ENCODE results near the gene ACTN4. TPM values are rescaled to one million over a fixed set of nuclear protein-coding genes. Genes with fewer than 3 reads are reported as not detected.
A peak's percentile ranks its signal among the peaks of the same experiment; 100 is the strongest.

Gene ACTN4
- total and polyA plus RNA-seq, 2 experiments from 2014 or later: 68.9 to 427 TPM

DNA sequence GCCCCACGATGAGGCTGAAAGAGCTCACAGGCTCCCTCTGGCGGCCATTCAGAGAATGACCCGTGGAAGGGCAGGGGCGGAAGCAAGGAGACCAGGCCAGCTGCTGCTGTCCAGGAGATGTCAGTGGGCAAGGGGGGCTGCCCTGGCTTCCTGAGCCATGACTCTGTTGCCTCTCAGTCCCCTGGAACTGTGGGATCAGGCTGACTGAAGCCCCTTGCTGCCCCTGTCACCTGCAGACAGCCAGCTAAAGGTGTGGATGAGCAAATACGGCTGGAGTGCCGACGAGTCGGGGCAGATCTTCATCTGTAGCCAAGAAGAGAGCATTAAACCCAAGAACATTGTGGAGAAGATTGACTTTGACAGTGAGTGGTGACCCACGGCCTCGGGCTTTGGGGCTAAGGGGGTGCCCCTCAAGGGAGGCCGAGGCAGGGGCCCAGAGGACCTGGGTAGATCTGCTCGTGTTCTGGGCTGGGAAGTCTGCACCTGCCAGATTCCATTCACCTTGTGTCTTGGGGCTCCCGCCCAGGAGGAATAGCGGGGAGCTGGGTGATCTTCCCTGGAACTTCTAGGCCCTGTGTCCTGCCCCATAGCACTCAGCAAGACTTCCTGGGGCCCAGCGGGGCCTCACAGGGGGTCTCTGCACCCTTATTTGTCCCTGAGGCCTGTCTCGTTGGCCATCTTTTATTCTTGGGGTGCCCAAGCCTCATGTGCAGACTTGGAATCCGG is 12.5 kb upstream of the ACTN4 start:
- no peak overlapping the region for H3K4me2 ChIP-seq
- H2AFZ ChIP-seq: no peak overlapping the region
- peaks cover 69% of the 10 kb centered on the region for H3K36me3 Mint-ChIP-seq (ENCODE audit: low read depth)
- H3K4me1 ChIP-seq (ENCODE audit: insufficient read depth): peaks cover 4% of the 10 kb centered on the region; the same call in 1 of the 2 replicates
- peaks cover 16% of the 10 kb centered on the region for H3F3A ChIP-seq (replicated peaks; ENCODE audit: low read depth)
- ATAC-seq: peak; percentile 40
- H3K27me3 ChIP-seq (ENCODE audit: insufficient read depth): no peaks in the 10 kb centered on the region
- no peaks in the 10 kb centered on the region; the same call in 1 of the 2 replicates for H4K20me1 ChIP-seq (replicated peaks; ENCODE audit: insufficient read depth)
- H3K4me1 Mint-ChIP-seq: peaks cover 14% of the 10 kb centered on the region
- H3K79me2 ChIP-seq (replicated peaks; ENCODE audit: insufficient read depth): no peaks in the 10 kb centered on the region
- H3K27ac ChIP-seq (ENCODE audit: low read depth): peak overlapping the region; percentile 73; the same call in 1 of the 2 replicates
- TF ChIP-seq, protein P1, sequence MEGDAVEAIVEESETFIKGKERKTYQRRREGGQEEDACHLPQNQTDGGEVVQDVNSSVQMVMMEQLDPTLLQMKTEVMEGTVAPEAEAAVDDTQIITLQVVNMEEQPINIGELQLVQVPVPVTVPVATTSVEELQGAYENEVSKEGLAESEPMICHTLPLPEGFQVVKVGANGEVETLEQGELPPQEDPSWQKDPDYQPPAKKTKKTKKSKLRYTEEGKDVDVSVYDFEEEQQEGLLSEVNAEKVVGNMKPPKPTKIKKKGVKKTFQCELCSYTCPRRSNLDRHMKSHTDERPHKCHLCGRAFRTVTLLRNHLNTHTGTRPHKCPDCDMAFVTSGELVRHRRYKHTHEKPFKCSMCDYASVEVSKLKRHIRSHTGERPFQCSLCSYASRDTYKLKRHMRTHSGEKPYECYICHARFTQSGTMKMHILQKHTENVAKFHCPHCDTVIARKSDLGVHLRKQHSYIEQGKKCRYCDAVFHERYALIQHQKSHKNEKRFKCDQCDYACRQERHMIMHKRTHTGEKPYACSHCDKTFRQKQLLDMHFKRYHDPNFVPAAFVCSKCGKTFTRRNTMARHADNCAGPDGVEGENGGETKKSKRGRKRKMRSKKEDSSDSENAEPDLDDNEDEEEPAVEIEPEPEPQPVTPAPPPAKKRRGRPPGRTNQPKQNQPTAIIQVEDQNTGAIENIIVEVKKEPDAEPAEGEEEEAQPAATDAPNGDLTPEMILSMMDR (conservative IDR thresholded peaks at IDR 0.05; ENCODE audit: low read depth in 2 of 2): peak; percentile 90 to 99
- TF ChIP-seq EZH2phosphoT487 (IDR thresholded peaks at IDR 0.05; ENCODE audit: unreplicated experiment): no peak
- DNase-seq (ENCODE audit: low spot score): peak; percentile 73
- H3K4me3 Mint-ChIP-seq: no peak overlapping the region
- H3K9me2 ChIP-seq (ENCODE audit: insufficient read depth): no peaks in the 10 kb centered on the region
- no peaks in the 10 kb centered on the region for H3K9me3 Mint-ChIP-seq
- peaks cover 14% of the 10 kb centered on the region for H3K27me3 Mint-ChIP-seq (ENCODE audit: insufficient read depth, low read depth, poor library complexity)
- peak overlapping the region; percentile 89; the same call in 1 of the 2 replicates for H3K27ac Mint-ChIP-seq
- no peak overlapping the region for H3K4me3 ChIP-seq
- peaks cover 13% of the 10 kb centered on the region; the same call in 1 of the 2 replicates for H3K36me3 ChIP-seq (ENCODE audit: insufficient read depth)

DNA sequence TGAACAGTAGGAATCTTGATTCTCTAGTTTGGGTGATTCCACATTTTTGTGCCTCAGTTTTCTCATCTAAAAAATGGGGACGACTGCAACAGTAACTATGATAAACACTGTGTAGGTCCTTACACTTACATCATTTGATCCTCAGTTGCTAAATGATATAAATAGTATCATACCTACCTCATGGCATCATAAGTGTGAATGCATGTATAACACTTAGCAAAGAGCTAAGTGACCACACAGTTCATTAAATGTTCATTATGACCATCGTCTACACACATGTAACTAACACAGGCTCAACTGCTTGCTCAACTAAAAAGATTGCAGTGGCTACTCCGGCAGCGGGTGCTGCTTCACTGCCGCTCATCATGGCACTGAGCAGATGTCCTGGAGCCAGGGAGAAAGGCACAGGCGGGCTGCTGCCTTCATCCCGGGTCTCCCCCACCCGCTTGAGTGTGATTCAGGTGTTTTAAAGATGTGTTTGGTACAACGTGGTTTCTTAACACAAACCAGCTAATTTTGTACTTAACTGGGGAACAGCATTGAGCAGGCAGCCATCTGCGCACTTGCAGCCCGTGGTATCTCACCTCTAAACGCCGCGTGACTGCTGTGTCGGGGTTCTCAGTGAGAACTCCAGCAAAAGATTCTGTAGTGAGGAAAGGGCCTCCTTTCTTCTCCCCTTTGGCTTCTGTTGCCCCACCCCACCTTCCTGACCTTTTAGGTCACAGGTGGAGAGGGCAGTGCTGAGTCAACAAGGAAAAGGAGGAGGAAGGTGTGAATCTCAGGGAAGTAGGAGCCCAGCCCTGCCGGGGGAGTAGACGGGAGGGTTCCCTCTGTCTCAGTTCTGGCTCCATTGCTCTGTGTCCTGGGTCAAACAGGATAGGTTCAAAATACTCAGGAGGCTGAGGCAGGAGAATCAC is 11.7 kb upstream of the ACTN4 start:
- Histone ChIP-seq H3F3A (replicated peaks; ENCODE audit: low read depth) (peaks cover 16% of the 10 kb centered on the region), H4K20me1 (replicated peaks; ENCODE audit: insufficient read depth) (no peaks in the 10 kb centered on the region; the same call in 1 of the 2 replicates), H2AFZ (no peak overlapping the region), H3K36me3 (ENCODE audit: insufficient read depth) (peaks cover 13% of the 10 kb centered on the region; the same call in 1 of the 2 replicates), H3K4me2 (no peak overlapping the region), H3K27ac (ENCODE audit: low read depth) (peak overlapping the region; percentile 73), H3K79me2 (replicated peaks; ENCODE audit: insufficient read depth) (no peaks in the 10 kb centered on the region), H3K27me3 (ENCODE audit: insufficient read depth) (no peaks in the 10 kb centered on the region), H3K4me1 (ENCODE audit: insufficient read depth) (peaks cover 4% of the 10 kb centered on the region; the same call in 1 of the 2 replicates), H3K9me2 (ENCODE audit: insufficient read depth) (no peaks in the 10 kb centered on the region), H3K4me3 (no peak overlapping the region)
- H3K9me3 Mint-ChIP-seq: no peaks in the 10 kb centered on the region
- H3K4me1 Mint-ChIP-seq: peaks cover 14% of the 10 kb centered on the region
- peaks cover 14% of the 10 kb centered on the region for H3K27me3 Mint-ChIP-seq (ENCODE audit: insufficient read depth, low read depth, poor library complexity)
- H3K36me3 Mint-ChIP-seq (ENCODE audit: low read depth): peaks cover 61% of the 10 kb centered on the region
- ATAC-seq: no peak
- no peak for DNase-seq (ENCODE audit: low spot score)
- no peak overlapping the region for H3K4me3 Mint-ChIP-seq
- H3K27ac Mint-ChIP-seq: peak overlapping the region; percentile 78
- TF ChIP-seq ZNF331 (CRISPR knock-in tag; IDR thresholded peaks at IDR 0.05; ENCODE audit: low read depth) (no peak), NANOG (IDR thresholded peaks at IDR 0.05; ENCODE audit: borderline replicate concordance) (no peak), EZH2phosphoT487 (IDR thresholded peaks at IDR 0.05; ENCODE audit: unreplicated experiment) (no peak)
- TF ChIP-seq, protein P2, sequence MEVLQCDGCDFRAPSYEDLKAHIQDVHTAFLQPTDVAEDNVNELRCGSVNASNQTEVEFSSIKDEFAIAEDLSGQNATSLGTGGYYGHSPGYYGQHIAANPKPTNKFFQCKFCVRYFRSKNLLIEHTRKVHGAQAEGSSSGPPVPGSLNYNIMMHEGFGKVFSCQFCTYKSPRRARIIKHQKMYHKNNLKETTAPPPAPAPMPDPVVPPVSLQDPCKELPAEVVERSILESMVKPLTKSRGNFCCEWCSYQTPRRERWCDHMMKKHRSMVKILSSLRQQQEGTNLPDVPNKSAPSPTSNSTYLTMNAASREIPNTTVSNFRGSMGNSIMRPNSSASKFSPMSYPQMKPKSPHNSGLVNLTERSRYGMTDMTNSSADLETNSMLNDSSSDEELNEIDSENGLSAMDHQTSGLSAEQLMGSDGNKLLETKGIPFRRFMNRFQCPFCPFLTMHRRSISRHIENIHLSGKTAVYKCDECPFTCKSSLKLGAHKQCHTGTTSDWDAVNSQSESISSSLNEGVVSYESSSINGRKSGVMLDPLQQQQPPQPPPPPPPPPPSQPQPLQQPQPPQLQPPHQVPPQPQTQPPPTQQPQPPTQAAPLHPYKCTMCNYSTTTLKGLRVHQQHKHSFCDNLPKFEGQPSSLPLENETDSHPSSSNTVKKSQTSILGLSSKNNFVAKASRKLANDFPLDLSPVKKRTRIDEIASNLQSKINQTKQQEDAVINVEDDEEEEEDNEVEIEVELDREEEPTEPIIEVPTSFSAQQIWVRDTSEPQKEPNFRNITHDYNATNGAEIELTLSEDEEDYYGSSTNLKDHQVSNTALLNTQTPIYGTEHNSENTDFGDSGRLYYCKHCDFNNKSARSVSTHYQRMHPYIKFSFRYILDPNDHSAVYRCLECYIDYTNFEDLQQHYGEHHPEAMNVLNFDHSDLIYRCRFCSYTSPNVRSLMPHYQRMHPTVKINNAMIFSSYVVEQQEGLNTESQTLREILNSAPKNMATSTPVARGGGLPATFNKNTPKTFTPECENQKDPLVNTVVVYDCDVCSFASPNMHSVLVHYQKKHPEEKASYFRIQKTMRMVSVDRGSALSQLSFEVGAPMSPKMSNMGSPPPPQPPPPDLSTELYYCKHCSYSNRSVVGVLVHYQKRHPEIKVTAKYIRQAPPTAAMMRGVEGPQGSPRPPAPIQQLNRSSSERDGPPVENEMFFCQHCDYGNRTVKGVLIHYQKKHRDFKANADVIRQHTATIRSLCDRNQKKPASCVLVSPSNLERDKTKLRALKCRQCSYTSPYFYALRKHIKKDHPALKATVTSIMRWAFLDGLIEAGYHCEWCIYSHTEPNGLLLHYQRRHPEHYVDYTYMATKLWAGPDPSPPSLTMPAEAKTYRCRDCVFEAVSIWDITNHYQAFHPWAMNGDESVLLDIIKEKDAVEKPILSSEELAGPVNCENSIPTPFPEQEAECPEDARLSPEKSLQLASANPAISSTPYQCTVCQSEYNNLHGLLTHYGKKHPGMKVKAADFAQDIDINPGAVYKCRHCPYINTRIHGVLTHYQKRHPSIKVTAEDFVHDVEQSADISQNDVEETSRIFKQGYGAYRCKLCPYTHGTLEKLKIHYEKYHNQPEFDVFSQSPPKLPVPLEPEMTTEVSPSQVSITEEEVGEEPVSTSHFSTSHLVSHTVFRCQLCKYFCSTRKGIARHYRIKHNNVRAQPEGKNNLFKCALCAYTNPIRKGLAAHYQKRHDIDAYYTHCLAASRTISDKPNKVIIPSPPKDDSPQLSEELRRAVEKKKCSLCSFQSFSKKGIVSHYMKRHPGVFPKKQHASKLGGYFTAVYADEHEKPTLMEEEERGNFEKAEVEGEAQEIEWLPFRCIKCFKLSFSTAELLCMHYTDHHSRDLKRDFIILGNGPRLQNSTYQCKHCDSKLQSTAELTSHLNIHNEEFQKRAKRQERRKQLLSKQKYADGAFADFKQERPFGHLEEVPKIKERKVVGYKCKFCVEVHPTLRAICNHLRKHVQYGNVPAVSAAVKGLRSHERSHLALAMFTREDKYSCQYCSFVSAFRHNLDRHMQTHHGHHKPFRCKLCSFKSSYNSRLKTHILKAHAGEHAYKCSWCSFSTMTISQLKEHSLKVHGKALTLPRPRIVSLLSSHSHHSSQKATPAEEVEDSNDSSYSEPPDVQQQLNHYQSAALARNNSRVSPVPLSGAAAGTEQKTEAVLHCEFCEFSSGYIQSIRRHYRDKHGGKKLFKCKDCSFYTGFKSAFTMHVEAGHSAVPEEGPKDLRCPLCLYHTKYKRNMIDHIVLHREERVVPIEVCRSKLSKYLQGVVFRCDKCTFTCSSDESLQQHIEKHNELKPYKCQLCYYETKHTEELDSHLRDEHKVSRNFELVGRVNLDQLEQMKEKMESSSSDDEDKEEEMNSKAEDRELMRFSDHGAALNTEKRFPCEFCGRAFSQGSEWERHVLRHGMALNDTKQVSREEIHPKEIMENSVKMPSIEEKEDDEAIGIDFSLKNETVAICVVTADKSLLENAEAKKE (CRISPR knock-in tag; IDR thresholded peaks at IDR 0.05): no peak
- TF ChIP-seq, protein P3, sequence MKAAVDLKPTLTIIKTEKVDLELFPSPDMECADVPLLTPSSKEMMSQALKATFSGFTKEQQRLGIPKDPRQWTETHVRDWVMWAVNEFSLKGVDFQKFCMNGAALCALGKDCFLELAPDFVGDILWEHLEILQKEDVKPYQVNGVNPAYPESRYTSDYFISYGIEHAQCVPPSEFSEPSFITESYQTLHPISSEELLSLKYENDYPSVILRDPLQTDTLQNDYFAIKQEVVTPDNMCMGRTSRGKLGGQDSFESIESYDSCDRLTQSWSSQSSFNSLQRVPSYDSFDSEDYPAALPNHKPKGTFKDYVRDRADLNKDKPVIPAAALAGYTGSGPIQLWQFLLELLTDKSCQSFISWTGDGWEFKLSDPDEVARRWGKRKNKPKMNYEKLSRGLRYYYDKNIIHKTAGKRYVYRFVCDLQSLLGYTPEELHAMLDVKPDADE (IDR thresholded peaks at IDR 0.05): no peak

Measured in GM23338 (cell line).